ENCODE measurements around the gene BLACAT1. TPM values are rescaled to one million over a fixed set of nuclear protein-coding genes. Genes with fewer than 3 reads are reported as not detected.

BLACAT1 gene
- total RNA-seq, 2 donors from 2014 or later = 0.20 to 0.37 TPM

GRCh38 chr1:205422993-205423642, 32.7 kb downstream of the BLACAT1 start:
- Histone ChIP-seq H3K9ac (ENCODE audit: low read depth in 2 of 2, low read length in 2 of 2) (no peak overlapping the region), H3K4me1 (no peaks in the 10 kb centered on the region), H3K36me3 (no peaks in the 10 kb centered on the region), H3K27ac (no peak overlapping the region), H3K9me3 (no peaks in the 10 kb centered on the region), H3K27me3 (no peaks in the 10 kb centered on the region), H3K4me3 (no peak overlapping the region)
- no peak for DNase-seq
- TF ChIP-seq, protein P1, sequence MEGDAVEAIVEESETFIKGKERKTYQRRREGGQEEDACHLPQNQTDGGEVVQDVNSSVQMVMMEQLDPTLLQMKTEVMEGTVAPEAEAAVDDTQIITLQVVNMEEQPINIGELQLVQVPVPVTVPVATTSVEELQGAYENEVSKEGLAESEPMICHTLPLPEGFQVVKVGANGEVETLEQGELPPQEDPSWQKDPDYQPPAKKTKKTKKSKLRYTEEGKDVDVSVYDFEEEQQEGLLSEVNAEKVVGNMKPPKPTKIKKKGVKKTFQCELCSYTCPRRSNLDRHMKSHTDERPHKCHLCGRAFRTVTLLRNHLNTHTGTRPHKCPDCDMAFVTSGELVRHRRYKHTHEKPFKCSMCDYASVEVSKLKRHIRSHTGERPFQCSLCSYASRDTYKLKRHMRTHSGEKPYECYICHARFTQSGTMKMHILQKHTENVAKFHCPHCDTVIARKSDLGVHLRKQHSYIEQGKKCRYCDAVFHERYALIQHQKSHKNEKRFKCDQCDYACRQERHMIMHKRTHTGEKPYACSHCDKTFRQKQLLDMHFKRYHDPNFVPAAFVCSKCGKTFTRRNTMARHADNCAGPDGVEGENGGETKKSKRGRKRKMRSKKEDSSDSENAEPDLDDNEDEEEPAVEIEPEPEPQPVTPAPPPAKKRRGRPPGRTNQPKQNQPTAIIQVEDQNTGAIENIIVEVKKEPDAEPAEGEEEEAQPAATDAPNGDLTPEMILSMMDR (IDR thresholded peaks at IDR 0.05) = no peak
- intact Hi-C loops (cut with DNase I) = no loop called here

- Histone ChIP-seq H3K4me1 (no peaks in the 10 kb centered on the region), H3K27me3 (no peaks in the 10 kb centered on the region), H3K4me3 (no peak within 1 kb of the TSS), H3K27ac (no peak within 1 kb of the TSS), H3K36me3 (no peaks in the 10 kb centered on the region), H3K9ac (ENCODE audit: low read depth in 2 of 2, low read length in 2 of 2) (no peak within 1 kb of the TSS), H3K9me3 (no peaks in the 10 kb centered on the region)
- no peak for DNase-seq
- TF ChIP-seq, protein P1 (IDR thresholded peaks at IDR 0.05) = no peak
- intact Hi-C loops (cut with DNase I) = no loop called here
Measured at GRCh38 chr1:205421798-205422197, 34.0 kb downstream of the BLACAT1 start, which contains the start of gene LEMD1. LEMD1 (minus strand) TSS chr1:205422056; CDS start chr1:205420536, 1,520 bp downstream.

DNA sequence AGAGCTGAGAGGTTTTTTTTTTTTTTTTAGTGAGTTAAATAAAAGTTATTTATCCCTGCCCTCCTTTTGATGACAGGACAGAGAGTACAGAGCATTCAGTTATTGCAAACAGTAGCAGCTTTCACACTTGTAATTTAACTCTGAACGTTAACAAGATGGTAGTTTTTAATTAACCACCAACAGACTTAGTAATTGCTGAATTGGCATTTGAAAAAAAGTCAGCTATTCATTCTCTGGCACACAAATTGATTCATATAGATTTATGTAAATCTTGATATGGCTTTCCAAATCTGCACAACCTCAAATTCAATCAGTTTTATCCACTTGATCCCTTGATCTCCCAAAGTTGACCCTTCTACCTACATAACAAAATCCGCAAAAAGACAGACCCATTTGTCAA, 34.9 kb downstream of the BLACAT1 start:
- Histone ChIP-seq H3K4me3 (no peak overlapping the region), H3K27me3 (no peaks in the 10 kb centered on the region), H3K27ac (no peak overlapping the region), H3K36me3 (no peaks in the 10 kb centered on the region), H3K4me1 (no peaks in the 10 kb centered on the region), H3K9ac (ENCODE audit: low read depth in 2 of 2, low read length in 2 of 2) (no peak overlapping the region), H3K9me3 (no peaks in the 10 kb centered on the region)
- DNase-seq = no peak
- TF ChIP-seq, protein P1 (IDR thresholded peaks at IDR 0.05) = no peak
- intact Hi-C loops (cut with DNase I) = no loop called here

GRCh38 chr1:205417870-205418635, 37.8 kb downstream of the BLACAT1 start:
- no peaks in the 10 kb centered on the region for H3K4me1 ChIP-seq
- no peak overlapping the region for H3K27ac ChIP-seq
- no peaks in the 10 kb centered on the region for H3K36me3 ChIP-seq
- TF ChIP-seq, protein P1 (IDR thresholded peaks at IDR 0.05) = no peak
- H3K27me3 ChIP-seq = no peaks in the 10 kb centered on the region
- intact Hi-C loops (cut with DNase I) = no loop called here
- DNase-seq = no peak
- H3K9me3 ChIP-seq = no peaks in the 10 kb centered on the region
- H3K4me3 ChIP-seq = no peak overlapping the region
- no peak overlapping the region for H3K9ac ChIP-seq (ENCODE audit: low read depth in 2 of 2, low read length in 2 of 2)

- no peaks in the 10 kb centered on the region for H3K4me1 ChIP-seq
- H3K4me3 ChIP-seq = no peak overlapping the region
- H3K27me3 ChIP-seq = no peaks in the 10 kb centered on the region
- H3K9ac ChIP-seq (ENCODE audit: low read depth in 2 of 2, low read length in 2 of 2) = no peak overlapping the region
- H3K27ac ChIP-seq = no peak overlapping the region
- no peak for DNase-seq
- intact Hi-C loops (cut with DNase I) = no loop called here
- H3K9me3 ChIP-seq = no peaks in the 10 kb centered on the region
- TF ChIP-seq, protein P1 (IDR thresholded peaks at IDR 0.05) = no peak
- H3K36me3 ChIP-seq = no peaks in the 10 kb centered on the region
Measured at GRCh38 chr1:205416322-205416721, 39.5 kb downstream of the BLACAT1 start.
